Renal pelvis (tissue), 12 donors: ENCODE measurements around the gene ARRB1. TPM values are rescaled to one million over a fixed set of nuclear protein-coding genes. Genes with fewer than 3 reads are reported as not detected.
"Not testable (repeated sequence)": the region's sequence is repeated elsewhere in the genome, so short reads cannot be mapped to it uniquely, and the experiment has no call there.

Experiments
- DNase-seq: peaks from one replicate; pipeline ENCODE4 v3.0.0-alpha.2; 2013
- long read RNA-seq, 16 experiments: transcript quantifications; one replicate each; lab custom pipeline, GENCODE V29; 2026
- polyA plus RNA-seq, 3 donors: library from polyadenylated mRNA; unstranded; fragments of 120-200 nt; gene quantifications; one replicate each; pipeline ENCODE4 v1.2.1, GENCODE V29; 2013; ENCODE audit not compliant: insufficient read length in 3 of 3

ARRB1 gene
- polyA plus RNA-seq, result 10 to 100 TPM; 22.7 to 27.8 (median 24.7) TPM
- long read RNA-seq, donor 1, transcript ARRB1-201 (15 exons, 1,895 nt), result major isoform, 5 of 4,569 reads
- long read RNA-seq, donor 1, partial matches to known transcripts, result 4,277 of 4,569 reads
- long read RNA-seq, donor 1, other reads (novel, unspliced or antisense), result 286 of 4,569 reads
- long read RNA-seq, donor 2, transcript ARRB1-201 (15 exons, 1,895 nt), result major isoform, 6 of 4,240 reads
- long read RNA-seq, donor 2, partial matches to known transcripts, result 4,072 of 4,240 reads
- long read RNA-seq, donor 2, other reads (novel, unspliced or antisense), result 162 of 4,240 reads
- long read RNA-seq, donor 3, partial matches to known transcripts, result 0 of 2 reads
- long read RNA-seq, donor 3, other reads (novel, unspliced or antisense), result 0 of 2 reads
- long read RNA-seq, donor 4, partial matches to known transcripts, result 0 of 3 reads
- long read RNA-seq, donor 4, other reads (novel, unspliced or antisense), result 0 of 3 reads
- long read RNA-seq, donor 5, partial matches to known transcripts, result 1,634 of 1,773 reads
- long read RNA-seq, donor 5, other reads (novel, unspliced or antisense), result 137 of 1,773 reads
- long read RNA-seq, donor 6, partial matches to known transcripts, result 3,141 of 3,301 reads
- long read RNA-seq, donor 6, other reads (novel, unspliced or antisense), result 159 of 3,301 reads
- long read RNA-seq, donor 7, transcript ARRB1-201 (15 exons, 1,895 nt), result major isoform, 6 of 7 reads
- long read RNA-seq, donor 7, partial matches to known transcripts, result 0 of 7 reads
- long read RNA-seq, donor 7, other reads (novel, unspliced or antisense), result 0 of 7 reads
- long read RNA-seq, donor 8, partial matches to known transcripts, result 0 of 5 reads
- long read RNA-seq, donor 8, other reads (novel, unspliced or antisense), result 0 of 5 reads
- long read RNA-seq, donor 9, partial matches to known transcripts, result 0 of 2 reads
- long read RNA-seq, donor 9, other reads (novel, unspliced or antisense), result 0 of 2 reads
- long read RNA-seq, donor 10, partial matches to known transcripts, result 6 of 10 reads
- long read RNA-seq, donor 10, other reads (novel, unspliced or antisense), result 0 of 10 reads
- long read RNA-seq, donor 11, partial matches to known transcripts, result 2,493 of 2,607 reads
- long read RNA-seq, donor 11, other reads (novel, unspliced or antisense), result 110 of 2,607 reads
- long read RNA-seq, donor 12, partial matches to known transcripts, result 0 of 4 reads
- long read RNA-seq, donor 12, other reads (novel, unspliced or antisense), result 0 of 4 reads
- long read RNA-seq, donor 13, partial matches to known transcripts, result 0 of 2 reads
- long read RNA-seq, donor 13, other reads (novel, unspliced or antisense), result 0 of 2 reads
- long read RNA-seq, donor 14, result 0 reads
- long read RNA-seq, donor 15, partial matches to known transcripts, result 0 of 3 reads
- long read RNA-seq, donor 15, other reads (novel, unspliced or antisense), result 0 of 3 reads
- long read RNA-seq, donor 16, partial matches to known transcripts, result 0 of 6 reads
- long read RNA-seq, donor 16, other reads (novel, unspliced or antisense), result 0 of 6 reads

- no peak for DNase-seq
Measured at GRCh38 chr11:75351541-75351790, at the start of gene ARRB1. ARRB1 (minus strand) TSS chr11:75351661; CDS start chr11:75351607, 54 bp downstream.

GRCh38 chr11:75400146-75400865, 48.8 kb upstream of the ARRB1 start:
- DNase-seq, result no peak

- peak; percentile 94 for DNase-seq
Measured at GRCh38 chr11:75399344-75400145, 48.1 kb upstream of the ARRB1 start, which contains the start of gene RPS3. RPS3 (plus strand) TSS chr11:75399518; CDS start chr11:75399548, 30 bp downstream.

- no peak for DNase-seq
Measured at GRCh38 chr11:75398906-75399305, 47.4 kb upstream of the ARRB1 start.

GRCh38 chr11:75394085-75394840, 42.8 kb upstream of the ARRB1 start:
- no peak for DNase-seq

- DNase-seq, result no peak
Measured at GRCh38 chr11:75389925-75390324, 38.5 kb upstream of the ARRB1 start.

GRCh38 chr11:75389276-75389605, 37.8 kb upstream of the ARRB1 start:
- DNase-seq, result no peak

- DNase-seq, result peak; percentile 65
Measured at GRCh38 chr11:75388386-75389275, 37.2 kb upstream of the ARRB1 start.

- no peak for DNase-seq
Measured at GRCh38 chr11:75387736-75388294, 36.4 kb upstream of the ARRB1 start.

GRCh38 chr11:75386942-75387630, 35.6 kb upstream of the ARRB1 start:
- no peak for DNase-seq

- no peak for DNase-seq
Measured at GRCh38 chr11:75384438-75385080, 33.1 kb upstream of the ARRB1 start.

- DNase-seq, result no peak
Measured at GRCh38 chr11:75383246-75383645, 31.8 kb upstream of the ARRB1 start.

GRCh38 chr11:75380716-75381420, 29.4 kb upstream of the ARRB1 start:
- no peak for DNase-seq

- no peak for DNase-seq
Measured at GRCh38 chr11:75380245-75380644, 28.8 kb upstream of the ARRB1 start.

GRCh38 chr11:75378776-75379175, 27.3 kb upstream of the ARRB1 start:
- not testable (repeated sequence) for DNase-seq

- no peak for DNase-seq
Measured at GRCh38 chr11:75376175-75376574, 24.7 kb upstream of the ARRB1 start.
